ENCODE measurements around the gene TEX26. TPM values are rescaled to one million over a fixed set of nuclear protein-coding genes. Genes with fewer than 3 reads are reported as not detected.

Gene TEX26
- total RNA-seq, 2 experiments from 2014 or later = not detected

- no peak overlapping the region for H3K4me3 ChIP-seq (ENCODE audit: low read length)
- H3K4me1 ChIP-seq (ENCODE audit: insufficient read depth, low read length) = no peaks in the 10 kb centered on the region
- no peaks in the 10 kb centered on the region for H3K27me3 ChIP-seq (ENCODE audit: control insufficient read depth in 1 of 2, insufficient read depth in 2 of 2, low read length in 2 of 2)
- DNase-seq = no peak
- ChIA-PET CTCF (no interaction called here), POLR2A (no interaction called here)
- no peaks in the 10 kb centered on the region for H3K4me1 Mint-ChIP-seq (ENCODE audit: low read depth)
- H3K27ac Mint-ChIP-seq = no peak overlapping the region
- intact Hi-C loops (cut with DNase I, micrococcal nuclease) = no loop called here
- peaks cover 47% of the 10 kb centered on the region for H3K27me3 Mint-ChIP-seq
- no peaks in the 10 kb centered on the region for H3K36me3 ChIP-seq (ENCODE audit: insufficient read depth, low read length)
- H3K36me3 Mint-ChIP-seq (ENCODE audit: low read depth) = no peaks in the 10 kb centered on the region
- no peak overlapping the region for H3K4me3 Mint-ChIP-seq
- peaks cover 11% of the 10 kb centered on the region for H3K9me3 Mint-ChIP-seq
- no peak for ATAC-seq (ENCODE audit: poor library complexity)
- peaks cover 3 to 6% of the 10 kb centered on the region in 2 experiments for H3K9me3 ChIP-seq (ENCODE audit: control insufficient read depth in 1 of 2, insufficient read depth in 1 of 2, low read length in 2 of 2)
- no peak for TF ChIP-seq CTCF (IDR thresholded peaks at IDR 0.05)
- H3K27ac ChIP-seq (ENCODE audit: low read depth in 1 of 2, low read length in 2 of 2) = no peak overlapping the region
These were observed 43.2 kb upstream of the TEX26 start for GRCh38 chr13:30889196-30889690.

- ChIA-PET CTCF (interaction anchor here (1.2 kb wide), 1 partner anchor 27 kb away, joined by 3 read pairs; no protein-coding TSS in a partner anchor), POLR2A (interaction anchor here (1.1 kb wide), 1 partner anchor 77 kb away, joined by 5 read pairs; no protein-coding TSS in a partner anchor)
- H3K4me3 ChIP-seq (ENCODE audit: low read length) = no peak overlapping the region
- DNase-seq (no peak), ATAC-seq (ENCODE audit: poor library complexity) (no peak)
- H3K36me3 ChIP-seq (ENCODE audit: insufficient read depth, low read length) = no peaks in the 10 kb centered on the region
- Mint-ChIP-seq H3K4me3 (no peak overlapping the region), H3K4me1 (ENCODE audit: low read depth) (no peaks in the 10 kb centered on the region), H3K36me3 (ENCODE audit: low read depth) (no peaks in the 10 kb centered on the region), H3K27me3 (peaks cover 49% of the 10 kb centered on the region), H3K27ac (no peak overlapping the region), H3K9me3 (peaks cover 5% of the 10 kb centered on the region)
- peaks cover under 1 to 5% of the 10 kb centered on the region in 2 experiments for H3K27me3 ChIP-seq (ENCODE audit: control insufficient read depth in 1 of 2, insufficient read depth in 2 of 2, low read length in 2 of 2)
- intact Hi-C loops (cut with DNase I, micrococcal nuclease) = no loop called here
- no peaks in the 10 kb centered on the region for H3K4me1 ChIP-seq (ENCODE audit: insufficient read depth, low read length)
- H3K27ac ChIP-seq (ENCODE audit: low read depth in 1 of 2, low read length in 2 of 2) = no peak overlapping the region
- peaks cover 0 to 6% of the 10 kb centered on the region in 2 experiments for H3K9me3 ChIP-seq (ENCODE audit: control insufficient read depth in 1 of 2, insufficient read depth in 1 of 2, low read length in 2 of 2)
- no peak for TF ChIP-seq CTCF (IDR thresholded peaks at IDR 0.05)
These were observed 39.5 kb upstream of the TEX26 start for GRCh38 chr13:30892966-30893365.

GRCh38 chr13:30895773-30896172 is 36.7 kb upstream of the TEX26 start:
- ATAC-seq (ENCODE audit: poor library complexity) = no peak
- Mint-ChIP-seq H3K9me3 (no peaks in the 10 kb centered on the region), H3K36me3 (ENCODE audit: low read depth) (no peaks in the 10 kb centered on the region), H3K4me1 (ENCODE audit: low read depth) (no peaks in the 10 kb centered on the region), H3K27ac (no peak overlapping the region), H3K27me3 (peaks cover 63% of the 10 kb centered on the region), H3K4me3 (no peak overlapping the region)
- Histone ChIP-seq H3K4me3 (ENCODE audit: low read length) (no peak overlapping the region), H3K36me3 (ENCODE audit: insufficient read depth, low read length) (no peaks in the 10 kb centered on the region), H3K27me3 (ENCODE audit: control insufficient read depth in 1 of 2, insufficient read depth in 2 of 2, low read length in 2 of 2) (peaks cover 7 to 16% of the 10 kb centered on the region in 2 experiments), H3K4me1 (ENCODE audit: insufficient read depth, low read length) (no peaks in the 10 kb centered on the region), H3K27ac (ENCODE audit: low read depth in 1 of 2, low read length in 2 of 2) (no peak overlapping the region), H3K9me3 (ENCODE audit: control insufficient read depth in 1 of 2, insufficient read depth in 1 of 2, low read length in 2 of 2) (no peaks in the 10 kb centered on the region)
- ChIA-PET POLR2A (no interaction called here), CTCF (no interaction called here)
- TF ChIP-seq CTCF (IDR thresholded peaks at IDR 0.05) = no peak
- no peak for DNase-seq
- intact Hi-C loops (cut with DNase I, micrococcal nuclease) = no loop called here
